GM12801 (cell line): ENCODE measurements around the gene NEU2.

Source experiments
- TF ChIP-seq, protein P1 (sequence below): IDR thresholded peaks from one replicate; pipeline ENCODE4 v1.5.1; 2011; ENCODE audit warnings: control low read depth; ENCODE audit not compliant: insufficient read length; ENCODE audit errors: extremely low read depth

The NEU2 gene

GRCh38 chr2:233032551-233033320, at the start of gene NEU2:
TSS of gene NEU2 (plus strand) at chr2:233032672. CDS start at chr2:233032672, 0 bp downstream.
- TF ChIP-seq, protein P1, sequence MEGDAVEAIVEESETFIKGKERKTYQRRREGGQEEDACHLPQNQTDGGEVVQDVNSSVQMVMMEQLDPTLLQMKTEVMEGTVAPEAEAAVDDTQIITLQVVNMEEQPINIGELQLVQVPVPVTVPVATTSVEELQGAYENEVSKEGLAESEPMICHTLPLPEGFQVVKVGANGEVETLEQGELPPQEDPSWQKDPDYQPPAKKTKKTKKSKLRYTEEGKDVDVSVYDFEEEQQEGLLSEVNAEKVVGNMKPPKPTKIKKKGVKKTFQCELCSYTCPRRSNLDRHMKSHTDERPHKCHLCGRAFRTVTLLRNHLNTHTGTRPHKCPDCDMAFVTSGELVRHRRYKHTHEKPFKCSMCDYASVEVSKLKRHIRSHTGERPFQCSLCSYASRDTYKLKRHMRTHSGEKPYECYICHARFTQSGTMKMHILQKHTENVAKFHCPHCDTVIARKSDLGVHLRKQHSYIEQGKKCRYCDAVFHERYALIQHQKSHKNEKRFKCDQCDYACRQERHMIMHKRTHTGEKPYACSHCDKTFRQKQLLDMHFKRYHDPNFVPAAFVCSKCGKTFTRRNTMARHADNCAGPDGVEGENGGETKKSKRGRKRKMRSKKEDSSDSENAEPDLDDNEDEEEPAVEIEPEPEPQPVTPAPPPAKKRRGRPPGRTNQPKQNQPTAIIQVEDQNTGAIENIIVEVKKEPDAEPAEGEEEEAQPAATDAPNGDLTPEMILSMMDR: no peak

DNA sequence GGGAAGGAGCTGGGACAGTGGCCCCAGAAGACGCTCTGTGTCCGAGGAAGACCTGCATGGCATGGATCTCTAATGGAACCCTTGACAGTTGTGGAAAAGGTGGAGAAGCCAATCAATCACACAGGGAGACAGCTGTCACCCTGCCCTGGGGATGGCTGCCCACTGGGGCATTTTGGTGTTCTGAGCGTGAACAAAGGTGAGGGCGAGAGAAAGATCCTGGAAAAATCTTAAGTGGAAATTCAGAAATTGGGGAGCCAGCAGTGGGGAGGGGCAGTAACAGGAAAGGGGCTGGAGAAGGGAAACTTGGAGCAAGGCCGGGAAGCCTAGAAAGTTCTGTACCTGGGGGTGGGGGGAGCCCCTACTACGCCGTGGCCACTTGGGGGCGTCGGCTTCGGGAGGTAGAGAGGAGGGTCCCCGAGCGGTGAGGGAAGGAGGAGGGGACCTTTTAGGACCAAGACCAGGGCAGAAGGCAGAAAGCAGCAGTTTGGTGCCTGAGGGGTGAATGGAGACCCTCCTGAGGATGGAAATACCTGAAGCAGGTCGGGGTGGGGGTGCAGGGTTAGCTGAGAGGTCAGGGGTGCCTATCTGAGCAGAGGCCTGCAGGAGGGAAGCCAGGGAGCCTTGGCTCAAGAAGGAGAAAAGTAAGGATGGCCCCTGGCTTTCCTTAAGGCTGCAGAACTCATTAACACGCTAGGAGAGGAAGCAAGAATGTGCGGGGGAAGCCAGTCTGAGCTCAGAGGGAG, 49.4 kb upstream of the NEU2 start:
- TF ChIP-seq, protein P1: no peak

DNA sequence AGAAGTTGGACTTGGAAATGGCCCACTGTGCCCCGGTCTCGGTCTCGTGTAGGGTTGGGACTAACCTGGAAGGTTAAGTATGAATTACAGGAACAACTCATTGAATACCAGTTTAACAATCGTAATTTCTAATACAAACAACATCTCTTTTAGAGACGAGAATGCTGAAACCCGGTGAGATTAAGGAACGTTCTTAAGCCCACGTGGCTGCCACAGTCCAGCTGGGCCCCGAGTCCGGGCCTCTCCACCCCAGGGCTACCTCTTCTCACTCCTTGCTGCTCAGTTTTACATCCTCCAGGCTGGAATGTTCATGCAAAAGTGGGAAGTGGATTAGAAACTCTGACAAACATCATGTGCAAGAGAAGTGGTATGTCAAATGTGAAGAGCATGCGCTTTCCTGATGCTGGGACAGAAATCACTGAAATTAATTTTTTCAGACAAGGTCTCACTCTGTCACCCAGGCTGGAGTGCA, 48.8 kb upstream of the NEU2 start:
- TF ChIP-seq, protein P1: no peak

GRCh38 chr2:232984451-232985207, 47.8 kb upstream of the NEU2 start:
- TF ChIP-seq, protein P1: no peak

GRCh38 chr2:232986155-232986554, 46.3 kb upstream of the NEU2 start:
- TF ChIP-seq, protein P1: no peak

- TF ChIP-seq, protein P1: no peak
These were observed 39.1 kb upstream of the NEU2 start for GRCh38 chr2:232993231-232993821.

DNA sequence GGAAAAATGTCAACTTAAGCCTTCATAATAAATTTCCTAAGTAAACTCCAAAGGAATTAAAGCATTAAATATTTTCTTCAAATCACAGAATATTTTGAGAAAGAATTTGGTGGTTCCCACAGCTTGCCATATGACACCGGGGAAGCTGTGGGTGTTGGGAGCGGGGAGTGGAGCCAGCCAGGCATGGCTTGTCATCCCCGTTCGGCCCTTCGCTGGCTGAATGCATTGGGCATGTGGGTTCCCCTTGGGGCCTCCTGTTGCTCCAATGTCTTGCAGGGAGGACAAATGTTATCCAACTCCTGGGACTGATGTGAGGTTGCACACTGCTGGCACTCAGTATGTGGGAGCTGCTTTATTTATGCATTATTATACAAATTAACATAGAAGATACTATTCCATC, 38.0 kb upstream of the NEU2 start:
- TF ChIP-seq, protein P1: no peak
